ENCODE results near the gene IGSF23.
"Not testable (repeated sequence)": the region's sequence is repeated elsewhere in the genome, so short reads cannot be mapped to it uniquely, and the experiment has no call there.

Gene IGSF23

GRCh38 chr19:44668985-44669764 lies 55.8 kb downstream of the IGSF23 start:
- no peak for DNase-seq

- DNase-seq: not testable (repeated sequence)
Observed at GRCh38 chr19:44670027-44670426, 56.7 kb downstream of the IGSF23 start.

GRCh38 chr19:44671400-44671799 lies 58.0 kb downstream of the IGSF23 start, which contains the start of gene CEACAM19:
Gene CEACAM19 (plus strand): TSS chr19:44671482. CDS start chr19:44671932, 450 bp downstream.
- DNase-seq: no peak

GRCh38 chr19:44672226-44672625 lies 58.9 kb downstream of the IGSF23 start:
- DNase-seq: no peak

GRCh38 chr19:44673510-44673909 lies 60.1 kb downstream of the IGSF23 start:
- DNase-seq: no peak

- no peak for DNase-seq
Observed at GRCh38 chr19:44675521-44675920, 62.2 kb downstream of the IGSF23 start.

GRCh38 chr19:44677019-44677811 lies 63.9 kb downstream of the IGSF23 start:
- peak; percentile 6 for DNase-seq

GRCh38 chr19:44680536-44680935 lies 67.2 kb downstream of the IGSF23 start:
- no peak for DNase-seq

- no peak for DNase-seq
Observed at GRCh38 chr19:44681992-44682790, 68.8 kb downstream of the IGSF23 start.

- DNase-seq: no peak
Observed at GRCh38 chr19:44682807-44683206, 69.4 kb downstream of the IGSF23 start.

- DNase-seq: no peak
Observed at GRCh38 chr19:44683434-44684210, 70.3 kb downstream of the IGSF23 start.

GRCh38 chr19:44684396-44684795 lies 71.0 kb downstream of the IGSF23 start:
- DNase-seq: not testable (repeated sequence)

- DNase-seq: no peak
Observed at GRCh38 chr19:44684892-44685863, 71.8 kb downstream of the IGSF23 start.

GRCh38 chr19:44685877-44686276 lies 72.5 kb downstream of the IGSF23 start:
- DNase-seq: no peak

Measured in NCI-H2029 (cell line).